Measurements from ENCODE around the gene STK11.

Gene STK11

DNA sequence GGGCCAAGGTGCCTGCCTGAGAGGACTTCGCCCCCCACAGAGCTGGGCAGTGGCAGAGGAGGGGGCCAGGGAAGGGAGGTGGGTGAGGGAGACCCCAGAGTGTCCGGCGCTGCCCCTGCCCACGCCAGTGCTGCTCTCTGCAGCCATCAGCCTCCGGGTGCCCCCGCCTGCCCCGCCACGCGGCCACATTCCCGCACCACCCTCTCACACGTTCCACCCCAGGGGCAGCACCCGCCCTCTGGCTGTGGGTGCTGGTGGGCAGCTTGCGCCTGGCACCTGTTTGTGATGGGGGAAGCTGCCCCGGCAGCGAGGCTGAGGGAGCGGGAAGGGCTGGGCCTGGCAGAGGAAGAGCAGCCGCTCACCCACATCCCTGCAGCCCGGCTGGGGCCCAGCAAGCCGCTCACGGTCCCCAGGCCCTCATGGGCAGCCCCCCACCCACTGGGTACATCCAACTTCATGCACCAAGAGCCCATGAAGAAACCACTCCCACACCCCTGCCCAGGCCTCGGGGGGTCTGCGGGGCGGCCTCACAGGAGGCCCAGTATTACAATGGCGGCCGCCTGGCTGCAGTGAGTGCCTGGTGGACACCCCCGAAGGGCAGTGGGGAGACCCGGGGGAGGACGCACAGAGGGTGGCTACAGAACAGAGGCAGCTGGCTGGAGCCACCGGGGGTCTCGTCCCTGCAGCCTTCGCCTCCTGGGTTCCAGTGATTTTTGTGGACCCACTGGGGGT is 45.5 kb upstream of the STK11 start:
- POLR2A ChIA-PET: no interaction called here

DNA sequence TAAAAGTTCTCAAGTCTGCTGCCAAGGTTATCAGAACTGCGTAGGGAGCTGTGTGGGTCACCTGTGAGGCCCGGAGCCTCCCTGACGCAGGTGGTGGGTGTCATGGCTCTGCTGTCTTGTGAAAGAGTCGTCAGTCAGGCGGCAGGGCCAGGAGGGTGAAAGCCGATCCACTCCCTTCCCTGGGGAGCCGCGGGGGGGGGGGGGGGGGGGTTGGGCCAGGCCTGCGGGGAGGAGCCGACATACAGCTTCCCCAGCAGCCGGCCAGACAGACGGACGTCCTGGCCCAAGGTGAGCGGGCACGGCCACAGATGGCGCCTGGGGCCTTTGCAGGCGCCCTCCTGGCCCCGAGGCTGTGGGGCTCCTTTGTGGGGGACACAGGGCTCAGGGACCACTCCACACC is 43.9 kb upstream of the STK11 start:
- DNase-seq (ENCODE audit: extremely low spot score): peak; percentile 42
- ChIA-PET CTCF (no interaction called here), POLR2A (no interaction called here)
- no peak for TF ChIP-seq ELF4 (IDR thresholded peaks at IDR 0.05)
- no peak for TF ChIP-seq SUZ12 (IDR thresholded peaks at IDR 0.05)
- TF ChIP-seq LEF1 (IDR thresholded peaks at IDR 0.05; ENCODE audit: borderline replicate concordance): no peak
- no peak for TF ChIP-seq SP1 (IDR thresholded peaks at IDR 0.05)
- TF ChIP-seq, protein P1, sequence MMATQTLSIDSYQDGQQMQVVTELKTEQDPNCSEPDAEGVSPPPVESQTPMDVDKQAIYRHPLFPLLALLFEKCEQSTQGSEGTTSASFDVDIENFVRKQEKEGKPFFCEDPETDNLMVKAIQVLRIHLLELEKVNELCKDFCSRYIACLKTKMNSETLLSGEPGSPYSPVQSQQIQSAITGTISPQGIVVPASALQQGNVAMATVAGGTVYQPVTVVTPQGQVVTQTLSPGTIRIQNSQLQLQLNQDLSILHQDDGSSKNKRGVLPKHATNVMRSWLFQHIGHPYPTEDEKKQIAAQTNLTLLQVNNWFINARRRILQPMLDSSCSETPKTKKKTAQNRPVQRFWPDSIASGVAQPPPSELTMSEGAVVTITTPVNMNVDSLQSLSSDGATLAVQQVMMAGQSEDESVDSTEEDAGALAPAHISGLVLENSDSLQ (IDR thresholded peaks at IDR 0.05): no peak
- no peak for TF ChIP-seq FOXK2 (IDR thresholded peaks at IDR 0.05)
- no peak for TF ChIP-seq BHLHE40 (IDR thresholded peaks at IDR 0.05; ENCODE audit: borderline replicate concordance)
- TF ChIP-seq FOXA1 (IDR thresholded peaks at IDR 0.05): no peak
- no peak for TF ChIP-seq CTBP1 (IDR thresholded peaks at IDR 0.05; ENCODE audit: borderline replicate concordance)
- no peak for TF ChIP-seq FOXM1 (IDR thresholded peaks at IDR 0.05; ENCODE audit: borderline replicate concordance)
- no peak for TF ChIP-seq ARNT (IDR thresholded peaks at IDR 0.05)
- TF ChIP-seq NFRKB (IDR thresholded peaks at IDR 0.05): no peak
- TF ChIP-seq ZNF384 (IDR thresholded peaks at IDR 0.05): no peak
- no peak for TF ChIP-seq TARDBP (IDR thresholded peaks at IDR 0.05)
- no peak for TF ChIP-seq L3MBTL2 (conservative IDR thresholded peaks at IDR 0.05)

More for the DNA sequence above, 45.5 kb upstream of the STK11 start:
- CTCF ChIA-PET: no interaction called here
- no peak for DNase-seq (ENCODE audit: extremely low spot score)
- TF ChIP-seq ZNF384 (IDR thresholded peaks at IDR 0.05) (no peak), NFRKB (IDR thresholded peaks at IDR 0.05) (no peak), BHLHE40 (IDR thresholded peaks at IDR 0.05; ENCODE audit: borderline replicate concordance) (no peak), SUZ12 (IDR thresholded peaks at IDR 0.05) (no peak), FOXA1 (IDR thresholded peaks at IDR 0.05) (no peak), LEF1 (IDR thresholded peaks at IDR 0.05; ENCODE audit: borderline replicate concordance) (no peak), ARNT (IDR thresholded peaks at IDR 0.05) (no peak), HDGF (IDR thresholded peaks at IDR 0.05; ENCODE audit: borderline replicate concordance) (no peak), TARDBP (IDR thresholded peaks at IDR 0.05) (no peak), FOXK2 (IDR thresholded peaks at IDR 0.05) (no peak), L3MBTL2 (conservative IDR thresholded peaks at IDR 0.05) (no peak), SP1 (IDR thresholded peaks at IDR 0.05) (no peak), FOXM1 (IDR thresholded peaks at IDR 0.05; ENCODE audit: borderline replicate concordance) (no peak)
- TF ChIP-seq, protein P1 (IDR thresholded peaks at IDR 0.05): no peak

DNA sequence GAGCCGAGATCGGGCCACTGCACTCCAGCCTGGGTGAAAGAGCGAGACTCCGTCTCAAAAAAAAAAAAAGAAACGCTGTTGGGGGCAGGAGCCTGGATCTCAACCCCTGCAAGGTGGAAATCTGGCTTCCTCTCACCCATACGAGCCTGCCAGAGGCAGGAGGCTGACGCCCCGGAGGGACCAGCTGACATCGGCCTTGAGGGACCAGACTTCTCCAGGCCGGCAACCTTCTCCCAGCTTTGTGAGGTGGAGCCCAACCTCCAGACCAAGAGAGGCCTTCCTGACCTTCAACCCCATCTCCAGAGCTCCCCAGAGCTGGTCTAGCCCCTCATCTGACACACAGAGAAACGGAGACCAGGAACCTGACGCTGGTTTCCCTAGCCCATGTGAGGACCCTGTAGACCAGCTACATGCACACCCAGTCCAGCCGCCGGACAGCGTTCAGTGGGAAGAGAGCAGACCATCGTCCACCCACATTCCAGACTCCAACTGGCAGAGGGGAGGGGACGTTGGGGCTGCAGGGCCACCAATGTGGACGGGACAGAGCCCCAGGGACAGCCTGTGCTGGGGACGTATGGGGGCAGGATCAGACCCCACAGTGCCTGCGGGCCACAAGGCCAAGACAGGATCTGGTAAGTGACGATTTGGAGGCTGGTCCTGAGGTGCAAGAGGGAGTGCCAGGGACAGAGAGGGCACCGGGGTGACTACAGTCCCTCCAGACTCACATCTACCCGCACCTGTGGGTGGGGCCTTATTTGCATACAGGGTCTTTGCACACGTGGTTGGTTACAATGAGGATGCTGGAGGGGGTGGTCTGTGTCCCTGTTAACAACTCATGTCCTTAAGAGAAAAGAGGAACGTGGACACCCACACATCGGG is 42.9 kb upstream of the STK11 start:
- CTCF ChIA-PET: no interaction called here
- DNase-seq (ENCODE audit: extremely low spot score): no peak
- POLR2A ChIA-PET: no interaction called here
- TF ChIP-seq SUZ12 (IDR thresholded peaks at IDR 0.05): no peak
- no peak for TF ChIP-seq ELF4 (IDR thresholded peaks at IDR 0.05)
- TF ChIP-seq BHLHE40 (IDR thresholded peaks at IDR 0.05; ENCODE audit: borderline replicate concordance): no peak
- TF ChIP-seq FOXA1 (IDR thresholded peaks at IDR 0.05): no peak
- TF ChIP-seq FOXM1 (IDR thresholded peaks at IDR 0.05; ENCODE audit: borderline replicate concordance): no peak
- TF ChIP-seq ZNF384 (IDR thresholded peaks at IDR 0.05): no peak
- no peak for TF ChIP-seq SP1 (IDR thresholded peaks at IDR 0.05)
- no peak for TF ChIP-seq ARNT (IDR thresholded peaks at IDR 0.05)
- TF ChIP-seq FOXK2 (IDR thresholded peaks at IDR 0.05): no peak

DNA sequence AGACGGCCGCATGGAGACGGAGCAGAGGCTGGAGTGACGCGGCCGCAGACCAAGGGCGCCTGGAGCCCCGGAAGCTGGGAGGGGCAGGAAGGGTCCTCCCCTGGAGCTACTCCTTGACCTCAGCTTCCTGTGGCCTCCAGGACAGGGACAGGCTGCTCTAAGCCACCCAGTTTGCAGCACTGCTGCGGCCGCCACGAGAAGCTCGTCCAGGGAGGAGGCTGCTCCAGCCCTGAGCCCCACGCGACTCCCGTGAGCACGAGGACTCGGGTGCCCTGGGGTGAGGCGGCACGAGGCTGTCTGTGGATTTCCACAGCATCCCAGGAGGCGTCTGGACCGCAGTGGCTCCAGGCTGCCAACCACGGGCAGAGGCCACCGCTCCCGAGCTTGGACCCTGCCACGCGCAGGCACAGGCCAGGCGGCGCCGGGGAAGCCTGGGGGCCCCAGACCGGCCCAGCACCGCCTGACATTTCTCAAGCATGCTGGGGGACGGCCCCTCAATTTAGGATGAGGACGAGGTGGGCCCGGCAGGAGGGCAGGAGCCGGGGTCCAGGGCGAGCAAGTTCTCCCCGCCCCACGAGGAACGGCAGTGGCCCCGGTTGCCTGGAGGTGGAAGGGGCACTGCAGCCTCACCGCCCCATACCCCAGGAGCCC is 42.2 kb upstream of the STK11 start:
- POLR2A ChIA-PET: no interaction called here
- DNase-seq (ENCODE audit: extremely low spot score): no peak
- CTCF ChIA-PET: no interaction called here
- no peak for TF ChIP-seq FOXK2 (IDR thresholded peaks at IDR 0.05)
- no peak for TF ChIP-seq ZNF384 (IDR thresholded peaks at IDR 0.05)
- no peak for TF ChIP-seq TARDBP (IDR thresholded peaks at IDR 0.05)
- no peak for TF ChIP-seq SUZ12 (IDR thresholded peaks at IDR 0.05)
- TF ChIP-seq HDGF (IDR thresholded peaks at IDR 0.05; ENCODE audit: borderline replicate concordance): no peak
- TF ChIP-seq LEF1 (IDR thresholded peaks at IDR 0.05; ENCODE audit: borderline replicate concordance): no peak
- TF ChIP-seq, protein P1 (IDR thresholded peaks at IDR 0.05): no peak
- no peak for TF ChIP-seq BHLHE40 (IDR thresholded peaks at IDR 0.05; ENCODE audit: borderline replicate concordance)
- TF ChIP-seq ELF4 (IDR thresholded peaks at IDR 0.05): no peak
- no peak for TF ChIP-seq L3MBTL2 (conservative IDR thresholded peaks at IDR 0.05)
- no peak for TF ChIP-seq NFRKB (IDR thresholded peaks at IDR 0.05)

DNA sequence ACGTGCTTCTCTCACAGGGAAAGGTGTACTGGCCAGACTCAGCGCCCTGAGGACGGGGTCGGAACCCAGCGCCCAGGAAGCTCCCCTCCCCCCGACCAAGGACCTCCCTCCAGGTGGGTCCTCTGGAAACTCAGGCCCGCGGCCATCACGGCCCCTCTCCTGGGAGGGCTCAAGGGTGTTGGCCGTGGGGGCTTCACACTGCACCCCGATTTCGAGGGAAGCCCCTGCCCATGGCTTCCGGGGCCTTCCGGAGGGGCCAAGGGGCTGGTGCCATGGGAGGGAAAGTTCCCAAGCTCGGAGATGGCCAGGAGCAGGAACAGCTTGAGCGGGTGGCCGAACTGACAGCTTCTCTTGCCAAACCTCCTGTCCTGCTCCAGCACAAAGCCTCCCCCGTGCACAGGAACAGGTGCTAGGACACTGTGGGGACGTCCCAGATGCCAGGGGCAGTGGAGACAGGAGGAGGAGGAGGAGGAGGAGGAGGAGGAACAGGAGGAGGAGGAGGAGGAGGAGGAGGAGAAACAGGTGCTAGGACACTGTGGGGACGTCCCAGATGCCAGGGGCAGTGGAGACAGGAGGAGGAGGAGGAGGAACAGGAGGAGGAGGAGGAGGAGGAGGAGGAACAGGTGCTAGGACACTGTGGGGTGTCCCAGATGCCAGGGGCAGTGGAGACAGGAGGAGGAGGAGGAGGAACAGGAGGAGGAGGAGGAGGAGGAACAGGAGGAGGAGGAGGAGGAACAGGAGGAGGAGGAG is 41.5 kb upstream of the STK11 start:
- TF ChIP-seq LEF1 (IDR thresholded peaks at IDR 0.05; ENCODE audit: borderline replicate concordance) (no peak), ELF4 (IDR thresholded peaks at IDR 0.05) (no peak), SUZ12 (IDR thresholded peaks at IDR 0.05) (no peak), L3MBTL2 (conservative IDR thresholded peaks at IDR 0.05) (no peak), FOXM1 (IDR thresholded peaks at IDR 0.05; ENCODE audit: borderline replicate concordance) (no peak), ARNT (IDR thresholded peaks at IDR 0.05) (no peak), CTBP1 (IDR thresholded peaks at IDR 0.05; ENCODE audit: borderline replicate concordance) (no peak), NFRKB (IDR thresholded peaks at IDR 0.05) (no peak), HDGF (IDR thresholded peaks at IDR 0.05; ENCODE audit: borderline replicate concordance) (no peak), ZNF384 (IDR thresholded peaks at IDR 0.05) (no peak), FOXK2 (IDR thresholded peaks at IDR 0.05) (no peak), BHLHE40 (IDR thresholded peaks at IDR 0.05; ENCODE audit: borderline replicate concordance) (no peak), SP1 (IDR thresholded peaks at IDR 0.05) (no peak), TARDBP (IDR thresholded peaks at IDR 0.05) (no peak), FOXA1 (IDR thresholded peaks at IDR 0.05) (no peak)
- TF ChIP-seq, protein P1 (IDR thresholded peaks at IDR 0.05): no peak
- DNase-seq (ENCODE audit: extremely low spot score): no peak
- ChIA-PET CTCF (no interaction called here), POLR2A (no interaction called here)

Data from HEK293T (cell line).